GM12878 (cell line): ENCODE results near the gene OAF. TPM values are rescaled to one million over a fixed set of nuclear protein-coding genes. Genes with fewer than 3 reads are reported as not detected.

Experiments used
- ATAC-seq: fragments of 200-7000 bp; cut with Tn5 transposase; 3 replicates; pipeline ENCODE4 v1.9.1; 2020; ENCODE audit warnings: mild to moderate bottlenecking, moderate library complexity
- BruUV-seq: library from RNA; stranded (reverse); fragments of 400-500 nt; replicated peaks from 2 replicates; lab custom pipeline; 2021; lab: Mats Ljungman, UMichigan
- CTCF ChIA-PET: fragments of 300-600 bp; sonication (Branson Sonifier 250); formaldehyde crosslinking; extraction: SDS; loops from one replicate; lab custom pipeline; 2021; ENCODE audit warnings: inconsistent platforms; lab: Yijun Ruan, JAX
- POLR2A ChIA-PET: fragments of 350-600 bp; formaldehyde crosslinking; extraction: SDS; loops from one replicate; lab custom pipeline; 2021; ENCODE audit warnings: inconsistent platforms; lab: Charles Lee
- RAD21 ChIA-PET: fragments of 300-600 bp; sonication (Branson Sonifier 250); formaldehyde crosslinking; loops from one replicate; lab custom pipeline; 2023; ENCODE audit warnings: antibody characterized with exemption; ENCODE audit not compliant: unreplicated experiment; lab: Charles Lee
- SMC1A ChIA-PET: fragments of 300-600 bp; sonication (Branson Sonifier 250); formaldehyde crosslinking; loops from one replicate; lab custom pipeline; 2023; ENCODE audit not compliant: unreplicated experiment, uncharacterized antibody; lab: Charles Lee
- DNase-seq: peaks from one replicate; pipeline ENCODE4 v3.0.0-alpha.2; 2011; ENCODE audit warnings: low read depth, low spot score
- FAIRE-seq: peaks from 3 replicates; lab custom pipeline; 2011; peaks lifted over from hg19 to GRCh38; lab: Jason Lieb, UNC
- H2AFZ ChIP-seq: 2 replicates; pipeline ENCODE4 v1.6.0; 2011; ENCODE audit warnings: low read depth, low read length, control low read depth; ENCODE audit not compliant: control insufficient read depth
- H3K27ac ChIP-seq: 2 replicates; pipeline ENCODE4 v1.5.1; 2011; ENCODE audit warnings: control low read depth; ENCODE audit not compliant: control insufficient read depth, insufficient read depth
- H3K27me3 ChIP-seq, 2 experiments: replicated peaks in 1 of 2; 2 replicates each; pipeline versions ENCODE4 v1.6.0 to v1.6.1; 2011; ENCODE audit warnings: low read length in 1 of 2; ENCODE audit not compliant: control insufficient read depth in 2 of 2, insufficient read depth in 2 of 2
- H3K36me3 ChIP-seq, 2 experiments: 2 replicates each; pipeline ENCODE4 v1.5.1; 2011; ENCODE audit warnings: low read length in 1 of 2; ENCODE audit not compliant: control insufficient read depth in 2 of 2, insufficient read depth in 2 of 2
- H3K4me1 ChIP-seq: 2 replicates; pipeline ENCODE4 v1.6.1; 2011; ENCODE audit warnings: mild to moderate bottlenecking, low read length, moderate library complexity, mixed read lengths; ENCODE audit not compliant: control insufficient read depth, insufficient read depth
- H3K4me2 ChIP-seq: 2 replicates; pipeline ENCODE4 v1.6.0; 2011; ENCODE audit warnings: control low read depth; ENCODE audit not compliant: control insufficient read depth, insufficient read depth
- H3K4me3 ChIP-seq: fragments of 200-600 bp; sonication (generic); 2 replicates; pipeline ENCODE4 v1.5.1; 2016
- H3K79me2 ChIP-seq: 2 replicates; pipeline ENCODE4 v1.6.0; 2011; ENCODE audit warnings: low read length; ENCODE audit not compliant: control insufficient read depth, insufficient read depth
- H3K9ac ChIP-seq: 2 replicates; pipeline ENCODE4 v1.8.0; 2011; ENCODE audit warnings: low read length, control low read depth, mixed read lengths; ENCODE audit not compliant: control insufficient read depth, insufficient read depth
- H3K9me3 ChIP-seq: replicated peaks from 3 replicates; pipeline ENCODE4 v1.5.1; 2011; ENCODE audit warnings: mild to moderate bottlenecking, low read length; ENCODE audit not compliant: control insufficient read depth, insufficient read depth
- H4K20me1 ChIP-seq: 2 replicates; pipeline ENCODE4 v1.6.0; 2011; ENCODE audit not compliant: control insufficient read depth, insufficient read depth
- BACH1 ChIP-seq: fragments of 450-650 bp; IDR thresholded peaks from 2 replicates; pipeline ENCODE4 v1.6.1; 2017; ENCODE audit warnings: mild to moderate bottlenecking, borderline replicate concordance
- BCL11A ChIP-seq: IDR thresholded peaks from 2 replicates; pipeline ENCODE4 v1.6.1; 2011; ENCODE audit warnings: low read depth, low read length
- GATAD2B ChIP-seq: fragments of 450-650 bp; conservative IDR thresholded peaks from 2 replicates; pipeline ENCODE4 v1.6.1; 2017; ENCODE audit warnings: low read depth, mild to moderate bottlenecking, moderate library complexity
- MTA3 ChIP-seq: IDR thresholded peaks from 2 replicates; pipeline ENCODE4 v1.6.1; 2012; ENCODE audit warnings: low read length, inconsistent platforms, borderline replicate concordance
- NFXL1 ChIP-seq: fragments of 450-650 bp; IDR thresholded peaks from 2 replicates; pipeline ENCODE4 v1.6.1; 2017; ENCODE audit warnings: antibody characterized with exemption, mild to moderate bottlenecking, borderline replicate concordance
- SIX5 ChIP-seq: IDR thresholded peaks from 2 replicates; pipeline ENCODE4 v1.6.1; 2011; ENCODE audit warnings: mild to moderate bottlenecking, low read depth, low read length, moderate library complexity; ENCODE audit not compliant: severe bottlenecking
- SP1 ChIP-seq: IDR thresholded peaks from one replicate; pipeline ENCODE4 v1.6.1; 2011; ENCODE audit warnings: low read depth, low read length
- SREBF2 ChIP-seq: IDR thresholded peaks from 2 replicates; pipeline ENCODE4 v1.6.1; 2012; ENCODE audit warnings: mild to moderate bottlenecking, low read length
- STAT1 ChIP-seq: fragments of 450-650 bp; conservative IDR thresholded peaks from 2 replicates; pipeline ENCODE4 v1.6.1; 2014; ENCODE audit warnings: antibody characterized with exemption, mild to moderate bottlenecking
- STAT3 ChIP-seq: IDR thresholded peaks from 2 replicates; pipeline ENCODE4 v1.6.1; 2011; ENCODE audit warnings: low read depth, low read length, improper control_type of control experiment
- TAF1 ChIP-seq: IDR thresholded peaks from 2 replicates; pipeline ENCODE4 v1.6.1; 2011; ENCODE audit warnings: mild to moderate bottlenecking, low read depth, low read length, borderline replicate concordance
- WGBS: methylation state at CpG from one replicate; pipeline ENCODE4 v1.1.6; 2016; ENCODE audit warnings: low lambda C conversion rate; ENCODE audit not compliant: insufficient replicate concordance, insufficient coverage; ENCODE audit errors: missing lambda C conversion rate; 5-methylcytosine and 5-hydroxymethylcytosine counted together
- in situ Hi-C: fragments of 300-500 bp; cut with MboI; formaldehyde crosslinking; loops from 9 replicates; pipeline ENCODE4 v1.14.3; 2018; ENCODE audit warnings: mixed read lengths
- intact Hi-C: fragments of 100-400 bp; cut with micrococcal nuclease; formaldehyde crosslinking; loops from one replicate; pipeline ENCODE4 v1.14.2; 2022; ENCODE audit not compliant: unreplicated experiment
- polyA plus RNA-seq, 11 experiments: library from polyadenylated mRNA; depleted of rRNA in 4 of 11; unstranded in 6 of 11; stranded (reverse) in 5 of 11; fragments of >200 nt; fragmentation: Nextera tagmentation in 4 of 11; fragmentation: Illumina TruSeq in 1 of 11; extraction: Ambion mirVana in 4 of 11; extraction: Trizol in 1 of 11; gene quantifications; 1 replicate in 1 of 11; 2 replicates in 10 of 11; pipeline versions ENCODE4 v1.2.1 to v1.2.3, GENCODE V29; 2011 to 2016; ENCODE audit warnings: inconsistent platforms in 2 of 11, missing spikeins in 2 of 11, low read depth in 1 of 11
- total RNA-seq, 4 experiments: library from RNA; depleted of rRNA in 3 of 4; stranded (reverse); fragments of >200 nt in 3 of 4; fragmentation: Illumina TruSeq in 1 of 4; extraction: Trizol in 1 of 4; gene quantifications; 2 replicates each; pipeline versions ENCODE4 v1.2.1 to v1.2.3, GENCODE V29; 2013 to 2021
- TF ChIP-seq, protein P1 (sequence below): fragments of 150-350 bp; IDR thresholded peaks from 2 replicates; pipeline ENCODE4 v1.6.1; 2016; ENCODE audit warnings: low read depth, low read length
- TF ChIP-seq, protein P2 (sequence below): fragments of 450-650 bp; IDR thresholded peaks from 2 replicates; pipeline ENCODE4 v1.6.1; 2017; ENCODE audit warnings: mild to moderate bottlenecking

Gene OAF
- total and polyA plus RNA-seq, 10 of the 15 experiments (the other 5 are each of a cell fraction or from before 2014, with no cell fraction given) = 0.10 to 4.7 (median 1.1) TPM

DNA sequence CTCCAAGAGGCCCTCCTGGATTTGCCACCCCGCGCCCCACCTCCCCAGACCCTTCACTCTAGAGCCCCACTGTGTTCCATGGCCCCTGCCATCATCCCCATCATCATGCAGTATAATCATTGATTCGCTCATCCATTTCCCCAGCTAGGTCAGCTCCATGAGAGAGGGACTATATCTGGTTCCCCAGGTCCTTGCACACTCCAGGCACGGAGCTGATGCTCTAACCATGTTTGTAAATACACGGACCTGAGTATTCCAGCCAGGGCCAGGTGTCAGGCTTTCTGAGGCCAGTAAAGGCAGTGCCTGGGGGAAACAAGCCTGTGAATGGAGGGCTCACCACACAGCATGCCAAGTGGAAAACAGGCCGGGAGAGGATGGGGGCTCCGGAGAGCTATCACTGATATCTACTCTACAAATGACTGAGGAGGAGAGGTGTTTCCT, 27.1 kb upstream of the OAF start:
- ChIA-PET POLR2A (no interaction called here), CTCF (interaction anchor here (1.2 kb wide), 1 partner anchor 118 kb away, joined by 3 read pairs; no protein-coding TSS in a partner anchor), RAD21 (no interaction called here), SMC1A (interaction anchor here (0.7 kb wide), 1 partner anchor 10 kb away, joined by 3 read pairs; no protein-coding TSS in a partner anchor)
- Histone ChIP-seq H3K9ac (no peak overlapping the region), H4K20me1 (no peaks in the 10 kb centered on the region), H3K9me3 (no peaks in the 10 kb centered on the region), H3K4me1 (peaks cover 8% of the 10 kb centered on the region), H2AFZ (no peak overlapping the region), H3K36me3 (no peaks in the 10 kb centered on the region), H3K27me3 (no peaks in the 10 kb centered on the region; a peak in 2 of 4 replicates), H3K4me3 (no peak overlapping the region), H3K4me2 (no peak overlapping the region), H3K79me2 (no peaks in the 10 kb centered on the region), H3K27ac (no peak overlapping the region)
- in situ Hi-C loops = no loop called here
- TF ChIP-seq TAF1 = no peak
- no peak for TF ChIP-seq STAT1
- TF ChIP-seq GATAD2B = no peak
- no peak for TF ChIP-seq NFXL1
- no peak for TF ChIP-seq SIX5
- no peak for TF ChIP-seq BACH1
- no peak for TF ChIP-seq STAT3
- TF ChIP-seq SP1 = no peak
- TF ChIP-seq, protein P1, sequence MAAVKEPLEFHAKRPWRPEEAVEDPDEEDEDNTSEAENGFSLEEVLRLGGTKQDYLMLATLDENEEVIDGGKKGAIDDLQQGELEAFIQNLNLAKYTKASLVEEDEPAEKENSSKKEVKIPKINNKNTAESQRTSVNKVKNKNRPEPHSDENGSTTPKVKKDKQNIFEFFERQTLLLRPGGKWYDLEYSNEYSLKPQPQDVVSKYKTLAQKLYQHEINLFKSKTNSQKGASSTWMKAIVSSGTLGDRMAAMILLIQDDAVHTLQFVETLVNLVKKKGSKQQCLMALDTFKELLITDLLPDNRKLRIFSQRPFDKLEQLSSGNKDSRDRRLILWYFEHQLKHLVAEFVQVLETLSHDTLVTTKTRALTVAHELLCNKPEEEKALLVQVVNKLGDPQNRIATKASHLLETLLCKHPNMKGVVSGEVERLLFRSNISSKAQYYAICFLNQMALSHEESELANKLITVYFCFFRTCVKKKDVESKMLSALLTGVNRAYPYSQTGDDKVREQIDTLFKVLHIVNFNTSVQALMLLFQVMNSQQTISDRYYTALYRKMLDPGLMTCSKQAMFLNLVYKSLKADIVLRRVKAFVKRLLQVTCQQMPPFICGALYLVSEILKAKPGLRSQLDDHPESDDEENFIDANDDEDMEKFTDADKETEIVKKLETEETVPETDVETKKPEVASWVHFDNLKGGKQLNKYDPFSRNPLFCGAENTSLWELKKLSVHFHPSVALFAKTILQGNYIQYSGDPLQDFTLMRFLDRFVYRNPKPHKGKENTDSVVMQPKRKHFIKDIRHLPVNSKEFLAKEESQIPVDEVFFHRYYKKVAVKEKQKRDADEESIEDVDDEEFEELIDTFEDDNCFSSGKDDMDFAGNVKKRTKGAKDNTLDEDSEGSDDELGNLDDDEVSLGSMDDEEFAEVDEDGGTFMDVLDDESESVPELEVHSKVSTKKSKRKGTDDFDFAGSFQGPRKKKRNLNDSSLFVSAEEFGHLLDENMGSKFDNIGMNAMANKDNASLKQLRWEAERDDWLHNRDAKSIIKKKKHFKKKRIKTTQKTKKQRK = no peak
- TF ChIP-seq SREBF2 = no peak
- TF ChIP-seq, protein P2, sequence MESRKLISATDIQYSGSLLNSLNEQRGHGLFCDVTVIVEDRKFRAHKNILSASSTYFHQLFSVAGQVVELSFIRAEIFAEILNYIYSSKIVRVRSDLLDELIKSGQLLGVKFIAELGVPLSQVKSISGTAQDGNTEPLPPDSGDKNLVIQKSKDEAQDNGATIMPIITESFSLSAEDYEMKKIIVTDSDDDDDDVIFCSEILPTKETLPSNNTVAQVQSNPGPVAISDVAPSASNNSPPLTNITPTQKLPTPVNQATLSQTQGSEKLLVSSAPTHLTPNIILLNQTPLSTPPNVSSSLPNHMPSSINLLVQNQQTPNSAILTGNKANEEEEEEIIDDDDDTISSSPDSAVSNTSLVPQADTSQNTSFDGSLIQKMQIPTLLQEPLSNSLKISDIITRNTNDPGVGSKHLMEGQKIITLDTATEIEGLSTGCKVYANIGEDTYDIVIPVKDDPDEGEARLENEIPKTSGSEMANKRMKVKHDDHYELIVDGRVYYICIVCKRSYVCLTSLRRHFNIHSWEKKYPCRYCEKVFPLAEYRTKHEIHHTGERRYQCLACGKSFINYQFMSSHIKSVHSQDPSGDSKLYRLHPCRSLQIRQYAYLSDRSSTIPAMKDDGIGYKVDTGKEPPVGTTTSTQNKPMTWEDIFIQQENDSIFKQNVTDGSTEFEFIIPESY = no peak
- TF ChIP-seq BCL11A = no peak
- TF ChIP-seq MTA3 = no peak
- DNase-seq (no peak), ATAC-seq (no peak), FAIRE-seq (no peak)
- BruUV-seq = no TSS peak
- intact Hi-C loops = no loop called here
- 13% methylated on average over 7 of the region's 7 CpGs for WGBS
